Caco-2 (cell line): ENCODE data around the gene EEIG2. TPM values are rescaled to one million over a fixed set of nuclear protein-coding genes. Genes with fewer than 3 reads are reported as not detected.

ENCODE experiments used
- BruUV-seq: library from RNA; stranded (reverse); fragments of 400-500 nt; replicated peaks from 2 replicates; lab custom pipeline; 2021; lab: Mats Ljungman, UMichigan
- CTCF ChIA-PET: fragments of 300-600 bp; sonication (Branson Sonifier 250); formaldehyde crosslinking; loops from one replicate; lab custom pipeline; 2022; ENCODE audit warnings: antibody characterized with exemption; lab: Charles Lee
- POLR2A ChIA-PET: fragments of 300-600 bp; sonication (Branson Sonifier 250); formaldehyde crosslinking; loops from one replicate; lab custom pipeline; 2022; ENCODE audit warnings: antibody characterized with exemption; lab: Charles Lee
- DNase-seq, 2 experiments: peaks; one replicate each; pipeline versions ENCODE4 v3.0.0 to v3.0.0-alpha.2; 2020 to 2022
- H3K27me3 ChIP-seq: replicated peaks from 2 replicates; pipeline ENCODE4 v1.6.0; 2011; ENCODE audit warnings: low read length; ENCODE audit not compliant: control insufficient read depth, insufficient read depth
- H3K36me3 ChIP-seq: 2 replicates; pipeline ENCODE4 v1.5.1; 2011; ENCODE audit warnings: low read length; ENCODE audit not compliant: control insufficient read depth, insufficient read depth
- H3K4me1 ChIP-seq: fragments of 250-450 bp; sonication (Bioruptor Pico); 2 replicates; pipeline ENCODE4 v1.5.1; 2020; ENCODE audit warnings: mild to moderate bottlenecking
- H3K4me3 ChIP-seq: 2 replicates; pipeline ENCODE4 v1.5.1; 2011; ENCODE audit warnings: low read depth, mild to moderate bottlenecking, control low read depth, low read length
- H3K9me3 ChIP-seq: fragments of 250-450 bp; sonication (Bioruptor Pico); 2 replicates; pipeline ENCODE4 v1.5.1; 2020; ENCODE audit warnings: mild to moderate bottlenecking, moderate library complexity
- H3K27ac Mint-ChIP-seq: one replicate; pipeline ENCODE4 v1.8.0; 2022; ENCODE audit warnings: mixed read lengths; ENCODE audit not compliant: unreplicated experiment
- H3K27me3 Mint-ChIP-seq: one replicate; pipeline ENCODE4 v1.8.0; 2022; ENCODE audit warnings: mixed read lengths; ENCODE audit not compliant: insufficient read depth, unreplicated experiment
- H3K36me3 Mint-ChIP-seq: one replicate; pipeline ENCODE4 v1.8.0; 2022; ENCODE audit warnings: mild to moderate bottlenecking, mixed read lengths; ENCODE audit not compliant: insufficient read depth, unreplicated experiment
- H3K4me1 Mint-ChIP-seq: one replicate; pipeline ENCODE4 v1.8.0; 2022; ENCODE audit warnings: low read depth, mixed read lengths; ENCODE audit not compliant: unreplicated experiment
- H3K4me3 Mint-ChIP-seq: one replicate; pipeline ENCODE4 v1.8.0; 2022; ENCODE audit warnings: mild to moderate bottlenecking, moderate library complexity, mixed read lengths; ENCODE audit not compliant: unreplicated experiment
- H3K9me3 Mint-ChIP-seq: one replicate; pipeline ENCODE4 v1.8.0; 2022; ENCODE audit warnings: mixed read lengths; ENCODE audit not compliant: unreplicated experiment
- intact Hi-C: fragments of 100-400 bp; cut with micrococcal nuclease; formaldehyde crosslinking; loops from one replicate; pipeline ENCODE4 v1.10.0; 2022; ENCODE audit not compliant: unreplicated experiment
- total RNA-seq: library from RNA; stranded (reverse); gene quantifications from 2 replicates; pipeline ENCODE4 v1.2.3, GENCODE V29; 2022
- TF ChIP-seq, protein P1 (sequence below), 2 experiments: fragments of 200-600 bp in 1 of 2; IDR thresholded peaks; 1 replicate in 1 of 2; 2 replicates in 1 of 2; pipeline versions ENCODE4 v1.5.1 to v1.8.0; 2011 to 2022; ENCODE audit warnings: antibody characterized with exemption in 1 of 2, control low read depth in 1 of 2, inconsistent platforms in 1 of 2, low read depth in 1 of 2, low read length in 1 of 2, mild to moderate bottlenecking in 1 of 2, moderate library complexity in 1 of 2; ENCODE audit not compliant: insufficient read depth in 1 of 2, severe bottlenecking in 1 of 2, unreplicated experiment in 1 of 2

Gene EEIG2
- total RNA-seq, 1 experiment from 2014 or later, result 3.1 TPM

DNA sequence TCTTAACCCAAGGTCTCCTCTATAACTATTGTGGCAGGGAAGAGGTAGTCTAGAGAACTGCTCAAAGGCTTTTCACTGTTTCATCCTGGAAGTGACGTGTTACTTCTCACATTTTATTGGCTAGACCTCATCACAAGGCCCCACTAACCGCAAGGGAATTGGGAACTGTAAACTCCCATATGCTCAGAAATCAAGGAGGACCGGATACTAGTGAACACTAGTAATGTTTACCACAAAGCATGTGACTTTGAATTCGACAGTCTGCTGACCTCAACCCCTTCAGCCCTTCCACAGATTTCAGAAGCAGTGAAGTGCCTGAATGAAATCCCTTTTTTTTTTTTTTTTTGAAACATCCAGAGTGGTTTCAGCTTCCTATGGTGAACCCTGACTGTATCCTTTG is 3.4 kb upstream of the EEIG2 start:
- H3K4me3 Mint-ChIP-seq, result no peak overlapping the region
- H3K27me3 Mint-ChIP-seq, result no peaks in the 10 kb centered on the region
- no peaks in the 10 kb centered on the region for H3K36me3 ChIP-seq
- H3K27me3 ChIP-seq, result no peaks in the 10 kb centered on the region
- TF ChIP-seq, protein P1, sequence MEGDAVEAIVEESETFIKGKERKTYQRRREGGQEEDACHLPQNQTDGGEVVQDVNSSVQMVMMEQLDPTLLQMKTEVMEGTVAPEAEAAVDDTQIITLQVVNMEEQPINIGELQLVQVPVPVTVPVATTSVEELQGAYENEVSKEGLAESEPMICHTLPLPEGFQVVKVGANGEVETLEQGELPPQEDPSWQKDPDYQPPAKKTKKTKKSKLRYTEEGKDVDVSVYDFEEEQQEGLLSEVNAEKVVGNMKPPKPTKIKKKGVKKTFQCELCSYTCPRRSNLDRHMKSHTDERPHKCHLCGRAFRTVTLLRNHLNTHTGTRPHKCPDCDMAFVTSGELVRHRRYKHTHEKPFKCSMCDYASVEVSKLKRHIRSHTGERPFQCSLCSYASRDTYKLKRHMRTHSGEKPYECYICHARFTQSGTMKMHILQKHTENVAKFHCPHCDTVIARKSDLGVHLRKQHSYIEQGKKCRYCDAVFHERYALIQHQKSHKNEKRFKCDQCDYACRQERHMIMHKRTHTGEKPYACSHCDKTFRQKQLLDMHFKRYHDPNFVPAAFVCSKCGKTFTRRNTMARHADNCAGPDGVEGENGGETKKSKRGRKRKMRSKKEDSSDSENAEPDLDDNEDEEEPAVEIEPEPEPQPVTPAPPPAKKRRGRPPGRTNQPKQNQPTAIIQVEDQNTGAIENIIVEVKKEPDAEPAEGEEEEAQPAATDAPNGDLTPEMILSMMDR (IDR thresholded peaks at IDR 0.05; ENCODE audit: insufficient read depth in 1 of 2, low read depth in 1 of 2, low read length in 1 of 2, severe bottlenecking in 1 of 2, unreplicated experiment in 1 of 2), result no peak
- intact Hi-C loops, result no loop called here
- H3K27ac Mint-ChIP-seq, result no peak overlapping the region
- no peaks in the 10 kb centered on the region for H3K36me3 Mint-ChIP-seq
- no peaks in the 10 kb centered on the region for H3K9me3 Mint-ChIP-seq
- ChIA-PET CTCF (no interaction called here), POLR2A (no interaction called here)
- peaks cover 6% of the 10 kb centered on the region for H3K4me1 Mint-ChIP-seq
- no peak overlapping the region for H3K4me3 ChIP-seq
- H3K4me1 ChIP-seq, result peaks cover 4% of the 10 kb centered on the region; the same call in 1 of the 2 replicates
- DNase-seq, result no peak
- no peaks in the 10 kb centered on the region for H3K9me3 ChIP-seq
- BruUV-seq, result no TSS peak

DNA sequence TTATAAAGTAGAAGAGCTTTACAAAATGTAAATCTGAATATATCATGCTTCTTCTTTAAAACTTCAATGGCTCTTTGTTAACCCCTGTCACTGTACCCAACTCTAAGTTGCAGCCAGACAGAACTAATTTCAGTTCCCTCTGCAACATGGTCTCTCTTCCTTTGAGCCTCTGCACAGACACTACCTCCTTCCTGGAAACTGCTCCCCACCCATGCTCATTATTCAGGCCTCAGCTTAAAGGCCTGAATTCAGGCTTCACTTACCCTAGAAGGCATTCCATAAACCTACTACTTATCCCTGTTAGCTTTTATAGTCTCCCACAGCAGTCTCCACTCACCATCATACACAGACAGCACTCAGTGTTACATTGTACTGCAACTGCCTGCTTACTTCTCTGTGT is 2.6 kb upstream of the EEIG2 start:
- Histone ChIP-seq H3K27me3 (no peaks in the 10 kb centered on the region), H3K36me3 (no peaks in the 10 kb centered on the region), H3K4me3 (no peak overlapping the region), H3K9me3 (no peaks in the 10 kb centered on the region), H3K4me1 (peaks cover 4% of the 10 kb centered on the region; the same call in 1 of the 2 replicates)
- TF ChIP-seq, protein P1 (IDR thresholded peaks at IDR 0.05; ENCODE audit: insufficient read depth in 1 of 2, low read depth in 1 of 2, low read length in 1 of 2, severe bottlenecking in 1 of 2, unreplicated experiment in 1 of 2), result no peak
- Mint-ChIP-seq H3K9me3 (no peaks in the 10 kb centered on the region), H3K36me3 (no peaks in the 10 kb centered on the region), H3K27ac (no peak overlapping the region), H3K4me3 (no peak overlapping the region), H3K27me3 (no peaks in the 10 kb centered on the region), H3K4me1 (peaks cover 6% of the 10 kb centered on the region)
- ChIA-PET POLR2A (no interaction called here), CTCF (no interaction called here)
- BruUV-seq, result no TSS peak
- DNase-seq, result no peak
- intact Hi-C loops, result no loop called here

DNA sequence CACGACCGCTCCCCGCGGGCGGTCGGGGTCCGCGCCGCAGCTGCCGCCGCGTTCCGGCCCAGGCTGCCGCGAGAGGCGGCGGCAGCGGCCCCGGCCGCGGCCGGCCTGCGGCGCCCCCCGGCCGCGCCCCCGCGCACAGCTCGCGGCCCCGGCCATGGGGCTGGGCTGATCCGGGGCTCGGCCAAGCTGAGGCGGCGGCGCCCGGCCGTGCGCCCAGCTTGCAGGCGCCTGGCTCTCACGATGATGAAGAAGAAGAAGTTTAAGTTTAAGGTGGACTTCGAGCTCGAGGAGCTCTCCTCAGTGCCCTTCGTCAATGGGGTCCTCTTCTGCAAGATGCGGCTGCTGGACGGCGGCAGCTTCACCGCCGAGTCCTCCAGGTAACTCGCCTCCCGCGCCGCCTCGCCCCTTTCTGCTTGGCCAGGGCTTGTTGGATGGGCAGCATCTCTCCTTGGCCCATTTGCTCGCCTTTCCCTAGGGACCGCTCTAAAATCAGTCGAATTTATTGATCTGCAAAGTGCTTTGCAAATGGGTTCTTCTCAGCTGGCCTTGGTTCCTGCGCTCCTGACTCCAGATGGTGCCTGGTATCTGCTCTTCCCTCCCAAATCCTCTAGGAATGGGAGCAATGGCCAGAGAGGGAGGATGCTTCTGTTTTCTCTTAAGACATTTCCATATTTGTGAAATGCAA is 431 bp downstream of the EEIG2 start:
- H3K4me1 ChIP-seq, result peaks cover 4% of the 10 kb centered on the region; the same call in 1 of the 2 replicates
- TF ChIP-seq, protein P1 (IDR thresholded peaks at IDR 0.05; ENCODE audit: insufficient read depth in 1 of 2, low read depth in 1 of 2, low read length in 1 of 2, severe bottlenecking in 1 of 2, unreplicated experiment in 1 of 2), result no peak
- Mint-ChIP-seq H3K27me3 (no peaks in the 10 kb centered on the region), H3K36me3 (no peaks in the 10 kb centered on the region), H3K4me1 (peaks cover 9% of the 10 kb centered on the region), H3K4me3 (peak overlapping the region; percentile 85), H3K9me3 (no peaks in the 10 kb centered on the region), H3K27ac (no peak overlapping the region)
- H3K9me3 ChIP-seq, result no peaks in the 10 kb centered on the region
- no TSS peak for BruUV-seq
- ChIA-PET POLR2A (no interaction called here), CTCF (interaction anchor here (0.5 to 2.1 kb wide), 7 partner anchors 24 to 360 kb away, joined by 3 to 12 read pairs (median 4); partner anchors contain the start of gene SLC25A24)
- H3K4me3 ChIP-seq, result peak overlapping the region; percentile 48
- no peaks in the 10 kb centered on the region for H3K36me3 ChIP-seq
- H3K27me3 ChIP-seq, result no peaks in the 10 kb centered on the region
- intact Hi-C loops, result loop anchor here (2.0 kb wide), 2 partner anchors 24 to 82 kb away; no protein-coding TSS in a partner anchor
- DNase-seq, result peak in 1 of 2 experiments; percentile 33
